H9 (cell line): Measurements from ENCODE around the gene PIK3R5. TPM values are rescaled to one million over a fixed set of nuclear protein-coding genes. Genes with fewer than 3 reads are reported as not detected.

Experiments
- DNase-seq: peaks from one replicate; pipeline ENCODE4 v3.0.0-alpha.2; 2017
- H2AFZ ChIP-seq: one replicate; pipeline ENCODE4 v1.6.1; 2013; ENCODE audit warnings: mild to moderate bottlenecking, low read length, control low read depth, moderate library complexity
- H2AK5ac ChIP-seq: 2 replicates; pipeline ENCODE4 v1.6.1; 2013; ENCODE audit warnings: low read length, control low read depth, mixed read lengths; ENCODE audit not compliant: insufficient read length
- H2BK120ac ChIP-seq: one replicate; pipeline ENCODE4 v1.6.1; 2013; ENCODE audit warnings: low read depth, mild to moderate bottlenecking, low read length, control low read depth, inconsistent platforms; ENCODE audit not compliant: poor library complexity, severe bottlenecking
- H2BK12ac ChIP-seq: 2 replicates; pipeline ENCODE4 v1.6.1; 2013; ENCODE audit warnings: low read length, control low read depth, mixed read lengths, low read depth; ENCODE audit not compliant: insufficient read length
- H2BK15ac ChIP-seq: 2 replicates; pipeline ENCODE4 v1.6.1; 2013; ENCODE audit warnings: low read depth, low read length, control low read depth
- H2BK20ac ChIP-seq: one replicate; pipeline ENCODE4 v1.6.1; 2013; ENCODE audit warnings: low read depth, mild to moderate bottlenecking, low read length, control low read depth, inconsistent platforms; ENCODE audit not compliant: poor library complexity, severe bottlenecking
- H2BK5ac ChIP-seq: 2 replicates; pipeline ENCODE4 v1.6.1; 2013; ENCODE audit warnings: low read length, control low read depth, mixed read lengths; ENCODE audit not compliant: insufficient read length
- H3K14ac ChIP-seq: 2 replicates; pipeline ENCODE4 v1.6.1; 2013; ENCODE audit warnings: low read length, control low read depth; ENCODE audit not compliant: insufficient read depth
- H3K18ac ChIP-seq: 2 replicates; pipeline ENCODE4 v1.6.1; 2013; ENCODE audit warnings: low read depth, mild to moderate bottlenecking, mixed read lengths, low read length, control low read depth; ENCODE audit not compliant: insufficient read length
- H3K23ac ChIP-seq: 2 replicates; pipeline ENCODE4 v1.6.1; 2013; ENCODE audit warnings: low read length, control low read depth, mixed read lengths, low read depth; ENCODE audit not compliant: insufficient read length
- H3K23me2 ChIP-seq: 2 replicates; pipeline ENCODE4 v1.6.1; 2013; ENCODE audit warnings: low read depth, mild to moderate bottlenecking, mixed read lengths, low read length, control low read depth; ENCODE audit not compliant: insufficient read length, poor library complexity, severe bottlenecking
- H3K27ac ChIP-seq: 2 replicates; pipeline ENCODE4 v1.5.1; 2013; ENCODE audit warnings: low read length, control low read depth, mixed read lengths, low read depth; ENCODE audit not compliant: insufficient read length
- H3K27me3 ChIP-seq: 2 replicates; pipeline ENCODE4 v1.6.1; 2013; ENCODE audit warnings: low read length, control low read depth, inconsistent platforms; ENCODE audit not compliant: insufficient read depth
- H3K4ac ChIP-seq: 2 replicates; pipeline ENCODE4 v1.6.1; 2013; ENCODE audit warnings: low read depth, mild to moderate bottlenecking, control low read depth, inconsistent platforms, low read length, moderate library complexity
- H3K4me1 ChIP-seq: 2 replicates; pipeline ENCODE4 v1.6.1; 2013; ENCODE audit warnings: low read length, control low read depth, inconsistent platforms; ENCODE audit not compliant: insufficient read depth
- H3K4me2 ChIP-seq: 2 replicates; pipeline ENCODE4 v1.6.1; 2013; ENCODE audit warnings: low read length, control low read depth, mixed read lengths; ENCODE audit not compliant: insufficient read length, insufficient read depth
- H3K56ac ChIP-seq: 2 replicates; pipeline ENCODE4 v1.6.1; 2013; ENCODE audit warnings: low read depth, mild to moderate bottlenecking, mixed read lengths, low read length, control low read depth; ENCODE audit not compliant: insufficient read length
- H3K79me1 ChIP-seq: 2 replicates; pipeline ENCODE4 v1.6.1; 2013; ENCODE audit warnings: low read depth, mild to moderate bottlenecking, moderate library complexity, low read length, control low read depth, inconsistent platforms; ENCODE audit not compliant: insufficient read depth, poor library complexity, severe bottlenecking
- H3K79me2 ChIP-seq: 2 replicates; pipeline ENCODE4 v1.6.1; 2013; ENCODE audit warnings: low read length, control low read depth, inconsistent platforms; ENCODE audit not compliant: insufficient read depth
- H3K9ac ChIP-seq: 2 replicates; pipeline ENCODE4 v1.6.1; 2013; ENCODE audit warnings: low read length, control low read depth, mixed read lengths; ENCODE audit not compliant: insufficient read length; ENCODE audit errors: extremely low read depth
- H3K9me3 ChIP-seq: one replicate; pipeline ENCODE4 v1.6.1; 2013; ENCODE audit warnings: low read depth, low read length, inconsistent platforms; ENCODE audit not compliant: control insufficient read depth
- H3T11ph ChIP-seq: one replicate; pipeline ENCODE4 v1.6.1; 2013; ENCODE audit warnings: mild to moderate bottlenecking, low read length, control low read depth, inconsistent platforms
- H4K20me1 ChIP-seq: one replicate; pipeline ENCODE4 v1.6.1; 2013; ENCODE audit not compliant: control insufficient read depth, insufficient read length, insufficient read depth
- H4K5ac ChIP-seq: 2 replicates; pipeline ENCODE4 v1.6.1; 2013; ENCODE audit warnings: low read depth, mild to moderate bottlenecking, mixed read lengths, low read length, control low read depth; ENCODE audit not compliant: insufficient read length
- H4K8ac ChIP-seq: replicated peaks from 2 replicates; pipeline ENCODE4 v1.6.1; 2013; ENCODE audit warnings: low read length, control low read depth, mixed read lengths, low read depth; ENCODE audit not compliant: insufficient read length
- H4K91ac ChIP-seq: 2 replicates; pipeline ENCODE4 v1.6.1; 2013; ENCODE audit warnings: low read depth, mild to moderate bottlenecking, moderate library complexity, mixed read lengths, low read length, control low read depth; ENCODE audit not compliant: insufficient read length
- H3K27ac Mint-ChIP-seq, 3 experiments: 2 replicates in 2 of 3; 3 replicates in 1 of 3; pipeline ENCODE4 v1.8.0; 2020 to 2021; ENCODE audit warnings: mixed read lengths in 3 of 3, mild to moderate bottlenecking in 1 of 3, moderate library complexity in 1 of 3
- H3K27me3 Mint-ChIP-seq: 2 replicates; pipeline ENCODE4 v1.8.0; 2021; ENCODE audit warnings: low read depth, mild to moderate bottlenecking, moderate library complexity, mixed read lengths
- H3K36me3 Mint-ChIP-seq, 3 experiments: 2 replicates in 2 of 3; 3 replicates in 1 of 3; pipeline ENCODE4 v1.8.0; 2020 to 2021; ENCODE audit warnings: low read depth in 3 of 3, mixed read lengths in 3 of 3; ENCODE audit not compliant: insufficient read depth in 1 of 3
- H3K4me1 Mint-ChIP-seq, 2 experiments: 2 replicates each; pipeline ENCODE4 v1.8.0; 2020; ENCODE audit warnings: mixed read lengths in 2 of 2
- H3K4me3 Mint-ChIP-seq, 2 experiments: 2 replicates in 1 of 2; 3 replicates in 1 of 2; pipeline ENCODE4 v1.8.0; 2020 to 2021; ENCODE audit warnings: mild to moderate bottlenecking in 2 of 2, mixed read lengths in 2 of 2, moderate library complexity in 1 of 2
- H3K9me3 Mint-ChIP-seq, 2 experiments: 2 replicates in 1 of 2; 3 replicates in 1 of 2; pipeline ENCODE4 v1.8.0; 2020; ENCODE audit warnings: mild to moderate bottlenecking in 2 of 2, mixed read lengths in 2 of 2, moderate library complexity in 1 of 2
- CTCF ChIP-seq: fragments of 200-600 bp; sonication (generic); conservative IDR thresholded peaks from 3 replicates; pipeline ENCODE4 v1.8.0; 2021; ENCODE audit warnings: antibody characterized with exemption, mild to moderate bottlenecking
- total RNA-seq: library from RNA; stranded (reverse); gene quantifications from 2 replicates; pipeline ENCODE4 v1.2.1, GENCODE V29; 2021

The PIK3R5 gene
- total RNA-seq, 1 experiment from 2014 or later, result 1.4 TPM

- Mint-ChIP-seq H3K36me3 (no peaks in the 10 kb centered on the region), H3K4me3 (no peak overlapping the region), H3K4me1 (no peaks in the 10 kb centered on the region), H3K9me3 (peaks cover 0 to 6% of the 10 kb centered on the region in 2 experiments; a peak in 2 of 5 replicates), H3K27ac (no peak overlapping the region), H3K27me3 (no peaks in the 10 kb centered on the region; the same call in none of the 2 replicates)
- H3K9ac ChIP-seq, result no peak overlapping the region
- no peak overlapping the region for H3K4me2 ChIP-seq
- no peak overlapping the region for H3T11ph ChIP-seq
- no peak for TF ChIP-seq CTCF
- H3K56ac ChIP-seq, result no peak overlapping the region
- no peaks in the 10 kb centered on the region for H3K79me1 ChIP-seq
- no peak for DNase-seq
- H2BK12ac ChIP-seq, result no peak overlapping the region
- H3K23me2 ChIP-seq, result no peaks in the 10 kb centered on the region
- no peak overlapping the region for H3K27ac ChIP-seq
- no peak overlapping the region for H2BK120ac ChIP-seq
- H3K23ac ChIP-seq, result no peak overlapping the region
- no peak overlapping the region for H2BK15ac ChIP-seq
- no peak overlapping the region for H3K18ac ChIP-seq
- no peaks in the 10 kb centered on the region for H3K79me2 ChIP-seq
- no peak overlapping the region for H2AK5ac ChIP-seq
- no peak overlapping the region for H2BK5ac ChIP-seq
- no peak overlapping the region for H2AFZ ChIP-seq
- no peak overlapping the region for H4K5ac ChIP-seq
- H4K8ac ChIP-seq, result no peak overlapping the region
- no peaks in the 10 kb centered on the region for H3K9me3 ChIP-seq
- no peaks in the 10 kb centered on the region for H3K4me1 ChIP-seq
- H3K4ac ChIP-seq, result no peak overlapping the region
- H4K91ac ChIP-seq, result no peak overlapping the region
- H3K27me3 ChIP-seq, result no peaks in the 10 kb centered on the region
- no peak overlapping the region for H3K14ac ChIP-seq
- no peak overlapping the region for H2BK20ac ChIP-seq
- H4K20me1 ChIP-seq, result no peaks in the 10 kb centered on the region
Observed at GRCh38 chr17:8979715-8980114, 14.2 kb upstream of the PIK3R5 start.
